Measurements from ENCODE around the gene APOBEC3C.
"Not testable (repeated sequence)": the region's sequence is repeated elsewhere in the genome, so short reads cannot be mapped to it uniquely, and the experiment has no call there.

APOBEC3C gene

GRCh38 chr22:38984224-38984623, 29.8 kb upstream of the APOBEC3C start:
- DNase-seq, result no peak

- DNase-seq, result peak; percentile 84
Observed at GRCh38 chr22:38984784-38985757, 29.0 kb upstream of the APOBEC3C start.

GRCh38 chr22:38986629-38987028, 27.4 kb upstream of the APOBEC3C start:
- no peak for DNase-seq

GRCh38 chr22:38987171-38987895, 26.7 kb upstream of the APOBEC3C start:
- no peak for DNase-seq

- DNase-seq, result no peak
Observed at GRCh38 chr22:38989466-38989865, 24.6 kb upstream of the APOBEC3C start.

GRCh38 chr22:38992871-38993371, 21.1 kb upstream of the APOBEC3C start:
- DNase-seq, result not testable (repeated sequence)

GRCh38 chr22:38996105-38996504, 18.0 kb upstream of the APOBEC3C start:
- DNase-seq, result no peak

GRCh38 chr22:38997518-38997917, 16.5 kb upstream of the APOBEC3C start:
- DNase-seq, result no peak

GRCh38 chr22:39003165-39003638, 10.9 kb upstream of the APOBEC3C start:
- peak; percentile 88 for DNase-seq

GRCh38 chr22:39007177-39007576, 6.9 kb upstream of the APOBEC3C start:
- DNase-seq, result no peak

GRCh38 chr22:39008271-39008850, 5.7 kb upstream of the APOBEC3C start:
- DNase-seq, result not testable (repeated sequence)

GRCh38 chr22:39010946-39011345, 3.1 kb upstream of the APOBEC3C start:
- no peak for DNase-seq

GRCh38 chr22:39012533-39013511, 1.2 kb upstream of the APOBEC3C start:
- DNase-seq, result no peak

GRCh38 chr22:39013561-39013941, 506 bp upstream of the APOBEC3C start:
- not testable (repeated sequence) for DNase-seq

GRCh38 chr22:39014723-39015121, 665 bp downstream of the APOBEC3C start:
- DNase-seq, result peak; percentile 25

GRCh38 chr22:39016592-39016991, 2.5 kb downstream of the APOBEC3C start:
- DNase-seq, result no peak

GRCh38 chr22:39017596-39018365, 3.7 kb downstream of the APOBEC3C start:
- no peak for DNase-seq

GRCh38 chr22:39020021-39020651, 6.1 kb downstream of the APOBEC3C start:
- DNase-seq, result not testable (repeated sequence)

- DNase-seq, result no peak
Observed at GRCh38 chr22:39021552-39022250, 7.6 kb downstream of the APOBEC3C start.

Data from activated CD4-positive, alpha-beta T cell treated with anti-CD3 and anti-CD28 coated beads, Interleukin-10, Interleukin-2, amounts not matched to agents 100 ng/mL and 50 ng/mL, durations not matched to agents 16 hours and 8 hours (primary cell).